Nucleus accumbens (tissue), 56 donors: Measurements from ENCODE around the gene SERTAD3.
"Not testable (repeated sequence)": the region's sequence is repeated elsewhere in the genome, so short reads cannot be mapped to it uniquely, and the experiment has no call there.

ENCODE experiments used
- DNase-seq, 56 donors: peaks; one replicate each; lab custom pipeline; 2025; lab: John Stamatoyannopoulos, UW

SERTAD3 gene

GRCh38 chr19:40430242-40430641 is 13.9 kb downstream of the SERTAD3 start:
- DNase-seq = not testable (repeated sequence)

- DNase-seq = not testable (repeated sequence)
Observed at GRCh38 chr19:40428197-40428596, 15.9 kb downstream of the SERTAD3 start.

GRCh38 chr19:40425450-40426287 is 18.5 kb downstream of the SERTAD3 start, which contains the start of gene SERTAD1:
Gene SERTAD1, minus strand, starts transcription at chr19:40425992. Its CDS starts 2,446 bp downstream, at chr19:40423546.
- DNase-seq = peak; percentile 96 to 100 (median 100)

- peak in 11 of 56 donors; percentile 17 to 69 (median 49) for DNase-seq
Observed at GRCh38 chr19:40424637-40425449, 19.3 kb downstream of the SERTAD3 start.

DNA sequence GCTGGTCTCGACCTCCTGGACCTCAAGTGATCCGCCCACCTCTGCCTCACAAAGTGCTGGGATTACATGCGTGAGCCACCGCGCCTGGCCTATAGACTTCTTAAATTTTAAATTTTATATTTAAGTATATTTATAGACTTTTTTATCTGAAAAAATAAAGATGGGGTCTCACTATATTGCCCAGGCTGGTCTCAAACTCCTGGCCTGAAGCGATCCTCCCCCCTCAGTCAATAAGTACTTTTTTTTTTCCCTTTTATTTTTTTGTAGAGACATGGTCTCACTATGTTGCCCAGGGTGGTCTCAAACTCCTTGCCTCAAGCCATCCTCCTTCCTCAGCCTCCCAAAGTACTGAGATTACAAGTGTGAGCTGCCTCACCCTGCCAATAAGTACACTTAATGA is 20.2 kb downstream of the SERTAD3 start:
- no peak for DNase-seq

DNA sequence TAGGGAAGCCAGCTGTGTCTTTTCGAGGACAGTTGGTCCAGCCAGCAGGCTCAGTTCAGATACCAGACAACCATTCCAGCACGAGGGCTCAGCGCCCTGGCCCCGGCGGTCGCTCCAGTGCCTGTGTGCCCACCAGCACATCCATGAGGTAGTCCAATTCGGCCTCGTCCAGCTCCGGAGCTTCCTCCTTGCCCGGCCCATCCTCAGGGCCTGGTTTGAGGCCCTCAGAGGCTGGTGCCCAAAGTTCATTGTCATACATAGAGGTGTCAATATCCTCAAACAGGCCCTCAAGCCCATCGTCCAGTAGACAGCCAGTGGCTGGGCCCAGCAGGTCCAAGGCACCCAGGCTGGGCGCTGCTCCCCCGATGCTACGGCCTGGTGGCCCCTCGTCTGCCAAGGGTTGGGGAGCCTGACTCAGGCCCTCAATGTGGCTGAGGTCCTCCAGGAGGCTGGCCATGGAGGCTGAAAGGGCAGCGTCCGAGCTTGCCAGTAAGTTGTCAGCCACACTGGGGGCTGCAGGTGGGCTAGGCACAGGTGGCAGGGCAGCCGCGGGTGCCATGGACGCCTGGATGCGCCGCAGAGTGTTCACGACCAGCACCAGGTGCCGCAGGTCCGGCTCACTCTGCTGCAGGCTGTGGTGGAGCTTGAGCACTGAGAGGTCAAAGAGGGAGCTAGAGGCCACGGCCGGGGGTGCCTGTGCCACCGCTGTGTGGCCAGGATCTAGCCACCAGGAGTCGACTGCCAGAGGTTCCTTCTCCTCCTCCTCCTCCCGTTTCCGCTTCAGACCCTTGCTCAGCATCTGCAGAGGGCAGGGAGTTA is 21.2 kb downstream of the SERTAD3 start:
- DNase-seq = no peak

DNA sequence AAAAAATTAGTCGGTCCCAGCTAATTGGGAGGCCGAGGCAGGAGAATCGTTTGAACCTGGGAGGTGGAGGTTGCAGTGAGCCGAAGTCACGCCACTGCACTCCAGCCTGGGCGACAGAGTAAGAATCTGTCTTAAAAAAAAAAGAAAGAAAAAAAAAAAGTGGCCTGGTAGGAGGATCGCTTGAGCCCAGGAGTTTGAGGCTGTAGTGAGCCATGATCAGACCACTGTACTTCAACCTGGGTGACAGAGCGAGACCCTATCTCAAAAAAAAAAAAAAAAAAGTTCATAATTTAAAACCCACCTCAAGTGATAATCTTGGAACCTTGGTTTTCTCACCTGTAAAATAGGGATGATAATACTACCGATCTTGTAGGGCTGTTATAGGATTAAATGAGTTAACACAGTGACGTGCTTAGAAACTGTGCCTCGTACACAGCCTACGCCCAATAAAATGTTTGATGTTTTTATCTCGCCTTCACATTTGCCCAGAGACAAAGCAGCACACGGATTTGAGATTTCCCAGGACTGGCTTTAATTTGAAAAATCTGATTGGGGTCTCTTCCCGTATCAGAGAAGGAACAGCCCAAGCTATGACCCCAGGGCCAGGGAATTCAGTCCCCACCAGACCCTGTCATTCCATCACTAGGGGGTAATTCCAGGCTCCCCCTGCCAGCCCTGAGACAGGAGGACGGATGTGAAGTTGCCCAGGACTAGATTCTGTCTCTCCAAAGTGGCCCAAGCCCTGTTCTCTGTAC is 22.0 kb downstream of the SERTAD3 start:
- no peak for DNase-seq

DNA sequence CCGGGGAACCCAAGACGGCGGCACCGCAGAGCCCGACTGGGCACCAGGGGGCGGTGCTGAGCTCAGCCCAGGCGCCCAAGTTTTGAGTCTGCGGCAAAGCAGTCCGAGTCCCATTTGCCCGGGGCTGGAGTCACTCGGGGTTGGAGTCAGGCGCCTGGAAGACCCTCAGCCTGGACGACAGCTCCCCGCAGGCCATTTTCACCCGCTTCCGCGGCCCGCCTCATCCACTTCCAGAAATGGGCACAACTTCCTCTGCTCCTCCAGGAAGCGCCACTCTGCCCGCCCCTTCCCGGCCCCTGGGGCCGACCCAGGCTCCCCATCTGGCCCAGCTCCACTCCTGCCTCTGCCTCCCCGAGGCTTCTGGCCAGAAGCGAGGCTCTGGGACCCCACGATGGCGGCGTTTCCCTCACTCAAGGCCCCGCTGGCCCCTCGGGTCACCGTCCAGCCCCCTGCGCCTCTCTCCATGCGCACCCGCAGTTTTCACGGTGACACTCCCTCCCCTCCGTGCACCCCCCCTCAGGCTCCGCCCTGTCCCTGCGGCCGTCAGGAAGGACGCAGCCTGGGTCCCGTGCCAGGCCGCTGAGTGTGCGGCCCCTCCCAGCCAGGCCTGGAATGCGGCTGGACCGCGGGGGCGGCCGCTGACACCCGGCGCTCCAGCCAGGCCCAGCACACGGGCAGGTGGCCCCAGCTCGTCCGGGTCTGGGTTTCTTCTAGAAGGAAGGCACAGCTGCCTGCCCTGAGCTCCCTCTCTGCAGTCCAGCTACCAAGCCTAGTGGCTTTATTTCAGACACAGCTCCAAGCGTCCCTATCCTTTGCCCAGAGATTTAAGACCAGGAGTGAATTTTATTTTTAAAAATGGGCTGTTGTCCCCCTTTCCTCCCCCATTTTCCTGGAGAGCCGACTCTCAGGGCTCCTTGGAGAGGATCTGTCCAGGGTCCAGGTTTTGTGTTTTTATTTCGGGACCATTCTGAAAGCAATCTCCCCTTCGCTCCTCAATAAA is 23.1 kb downstream of the SERTAD3 start:
- peak in 55 of 56 donors; percentile 31 to 96 (median 85) for DNase-seq

GRCh38 chr19:40420451-40420765 is 23.7 kb downstream of the SERTAD3 start:
- DNase-seq = no peak

DNA sequence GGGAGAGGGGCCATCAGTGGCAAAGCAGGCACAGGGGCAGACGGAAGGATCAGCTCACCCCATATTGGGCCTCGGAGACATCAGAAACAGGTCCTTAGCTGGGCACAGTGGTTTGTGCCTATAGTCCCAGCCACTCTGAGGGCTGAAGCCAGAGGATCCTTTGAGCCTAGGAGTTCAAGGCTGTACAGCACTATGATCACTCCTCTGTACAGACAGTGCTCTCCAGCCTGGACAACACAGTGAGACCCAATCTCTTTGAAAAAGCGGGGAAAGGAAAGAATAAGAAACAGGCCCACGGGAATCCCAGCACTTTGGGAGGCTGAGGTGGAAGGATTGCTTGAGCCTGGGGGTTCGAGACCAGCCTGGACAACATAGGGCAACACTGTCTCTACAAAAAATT is 24.4 kb downstream of the SERTAD3 start:
- DNase-seq = no peak

DNA sequence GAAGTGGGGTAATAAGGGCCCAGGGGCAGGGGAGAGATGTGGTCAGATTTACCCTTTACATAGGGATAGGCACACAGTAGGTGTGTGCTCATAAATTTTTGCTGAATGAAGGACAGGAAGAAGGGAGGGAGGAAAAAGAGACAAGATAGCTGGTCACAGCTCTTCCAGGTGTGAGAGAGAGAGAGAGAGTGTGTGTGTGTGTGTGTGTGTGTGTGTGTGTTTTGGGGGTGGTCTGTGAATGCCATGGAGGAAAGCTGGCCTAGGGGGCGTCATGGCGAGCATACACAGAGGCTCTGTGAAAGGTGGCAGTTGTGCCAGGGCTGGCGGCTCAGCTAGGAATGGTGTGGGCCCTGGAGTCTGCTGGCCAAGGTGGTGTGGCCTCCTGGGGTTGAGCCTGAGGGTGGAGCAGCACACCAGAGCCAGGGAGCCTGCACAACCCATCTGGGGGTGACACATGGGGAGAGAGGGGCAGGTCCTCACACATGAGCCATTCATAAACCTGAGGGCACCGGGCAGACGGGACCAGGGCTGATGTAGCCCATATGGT is 25.0 kb downstream of the SERTAD3 start:
- no peak for DNase-seq

GRCh38 chr19:40418040-40418439 is 26.1 kb downstream of the SERTAD3 start:
- DNase-seq = no peak

DNA sequence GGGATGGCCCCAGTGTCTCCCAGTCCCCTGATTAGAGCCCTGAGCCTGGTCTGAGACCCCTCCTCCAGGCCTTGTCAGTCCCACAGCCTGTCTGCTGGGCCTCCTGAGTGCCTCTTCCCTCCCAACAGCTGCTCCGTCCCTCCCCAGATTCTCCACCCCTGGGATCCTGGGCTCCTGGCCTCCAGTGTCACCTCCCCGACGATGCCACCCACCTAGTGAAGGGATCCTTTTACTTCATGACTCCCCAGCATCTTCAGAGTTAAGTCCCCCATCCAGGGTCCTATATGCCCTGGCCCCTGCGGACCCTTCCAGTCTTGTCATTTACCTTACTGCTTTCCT is 26.5 kb downstream of the SERTAD3 start:
- no peak for DNase-seq

GRCh38 chr19:40416918-40417642 is 27.1 kb downstream of the SERTAD3 start:
- no peak for DNase-seq

- no peak for DNase-seq
Observed at GRCh38 chr19:40415768-40416167, 28.4 kb downstream of the SERTAD3 start.

DNA sequence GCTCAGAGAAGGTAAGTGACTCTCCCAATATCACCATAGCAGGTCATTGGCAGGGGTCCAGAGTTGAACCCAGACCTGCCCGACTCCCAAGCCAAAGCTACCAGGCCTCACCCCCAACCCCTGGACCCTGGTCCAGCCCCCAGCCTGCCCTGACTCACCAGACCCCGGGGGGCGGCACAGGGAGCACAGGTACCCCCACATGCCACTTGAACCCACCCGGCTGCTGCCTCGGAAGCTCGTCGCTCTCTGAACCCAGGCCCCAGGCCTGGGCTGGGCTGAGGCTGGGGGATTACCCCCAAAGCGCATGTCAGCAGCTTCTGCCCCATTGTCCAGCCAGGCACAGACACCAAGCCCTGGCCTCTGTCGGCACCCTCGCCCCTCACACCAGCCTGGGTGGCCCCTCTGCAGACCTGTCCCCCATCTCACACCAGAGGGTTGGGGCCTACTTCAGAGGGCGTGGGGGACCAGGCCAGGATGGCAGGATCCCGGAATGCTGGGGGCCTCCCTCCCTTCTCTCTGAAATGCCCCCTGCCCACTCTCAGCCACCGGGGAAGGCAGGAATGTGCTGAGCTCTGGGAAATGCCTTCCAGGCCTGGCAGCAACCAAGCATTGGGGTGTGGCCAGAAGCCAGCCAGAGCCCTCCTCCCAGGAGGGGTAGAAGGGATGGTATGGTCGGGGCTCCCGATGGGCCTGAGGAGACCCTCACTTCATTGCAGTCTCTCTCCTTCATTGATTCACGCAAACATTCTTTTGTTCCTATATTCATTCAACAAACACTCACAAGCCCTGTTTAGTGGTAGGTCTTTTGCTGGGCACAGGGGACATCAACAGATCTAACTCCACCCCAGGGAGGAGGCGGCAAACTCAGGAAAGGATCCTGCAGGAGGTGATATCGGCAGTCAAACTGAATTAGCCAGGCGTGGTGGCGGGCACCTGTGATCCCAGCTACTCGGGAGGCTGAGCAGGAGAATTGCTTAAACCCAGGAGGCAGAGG is 29.3 kb downstream of the SERTAD3 start:
- DNase-seq = no peak
